ENCODE results near the gene SNRPA. TPM values are rescaled to one million over a fixed set of nuclear protein-coding genes. Genes with fewer than 3 reads are reported as not detected.
A peak's percentile ranks its signal among the peaks of the same experiment; 100 is the strongest.

SNRPA gene
- total and polyA plus RNA-seq, 2 of the 8 experiments (the other 6 are each of a cell fraction or from before 2014, with no cell fraction given) = 201 to 202 TPM

DNA sequence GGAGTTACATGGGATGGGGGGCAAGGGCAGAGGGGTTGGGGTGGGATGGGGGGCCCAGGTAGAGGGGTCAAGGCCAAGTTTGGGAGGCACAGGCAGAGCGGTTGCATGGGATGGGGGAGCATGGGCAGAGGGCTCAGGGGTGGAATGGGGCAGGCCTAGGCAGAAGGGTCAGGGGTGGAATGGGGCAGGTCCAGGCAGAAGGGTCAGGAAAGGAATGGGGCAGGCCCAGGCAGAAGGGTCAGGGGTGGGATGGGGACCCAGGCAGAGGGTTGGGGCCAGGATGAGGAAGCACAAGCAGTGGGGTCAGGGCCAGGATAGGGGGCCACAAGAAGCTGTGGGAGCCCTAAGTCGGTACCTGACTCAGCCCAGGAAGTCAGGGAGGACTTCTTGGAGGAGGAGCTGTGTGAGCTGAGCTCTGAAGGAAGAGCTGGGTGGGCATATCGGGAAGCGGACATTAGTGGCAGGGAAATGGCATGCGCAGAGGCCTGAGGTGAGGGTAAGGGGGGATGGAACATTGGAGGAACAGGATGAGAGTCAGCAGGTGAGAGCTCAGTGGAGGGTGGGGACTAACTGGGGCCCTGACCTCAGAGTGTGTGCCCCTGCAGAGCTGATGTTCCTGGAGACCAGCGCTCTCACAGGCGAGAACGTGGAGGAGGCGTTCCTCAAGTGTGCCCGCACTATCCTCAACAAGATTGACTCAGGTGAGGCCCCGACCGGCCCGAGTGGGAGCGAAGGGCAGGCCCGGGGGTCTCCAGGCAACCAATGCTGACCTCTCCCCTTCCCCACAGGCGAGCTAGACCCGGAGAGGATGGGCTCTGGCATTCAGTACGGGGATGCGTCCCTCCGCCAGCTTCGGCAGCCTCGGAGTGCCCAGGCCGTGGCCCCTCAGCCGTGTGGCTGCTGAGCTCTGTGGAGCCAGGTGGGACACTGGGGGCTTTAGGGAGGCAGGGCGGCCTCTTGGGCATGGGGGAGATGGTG is 35.3 kb downstream of the SNRPA start:
- Histone ChIP-seq H2BK15ac (ENCODE audit: low read length) (no peak overlapping the region), H4K20me1 (replicated peaks in 1 of 2; ENCODE audit: control insufficient read depth in 1 of 2, insufficient read depth in 2 of 2, low read length in 2 of 2) (no peaks in the 10 kb centered on the region), H3K18ac (ENCODE audit: extremely low read depth, low read length) (no peak overlapping the region), H3K4me1 (replicated peaks in 1 of 4; ENCODE audit: control insufficient read depth in 3 of 4, insufficient read depth in 4 of 4, low read length in 3 of 4) (no peaks in the 10 kb centered on the region), H3K79me1 (ENCODE audit: low read depth, low read length) (no peaks in the 10 kb centered on the region), H3K79me2 (ENCODE audit: control insufficient read depth in 1 of 2, insufficient read depth in 2 of 2, low read length in 2 of 2) (no peaks in the 10 kb centered on the region), H3K9ac (replicated peaks in 1 of 4; ENCODE audit: extremely low read depth in 1 of 4, low read depth in 3 of 4, low read length in 3 of 4) (peak overlapping the region in 1 of 4 experiments; percentile 28; a peak in 1 of 7 replicates), H2BK120ac (replicated peaks; ENCODE audit: low read depth, low read length) (no peak overlapping the region), H3K56ac (replicated peaks; ENCODE audit: insufficient read length, low read depth, low read length) (no peak overlapping the region), H3K4me2 (ENCODE audit: insufficient read depth in 1 of 2, low read depth in 2 of 2, low read length in 2 of 2) (no peak overlapping the region), H4K5ac (ENCODE audit: insufficient read length, low read depth, low read length) (no peak overlapping the region), H3K14ac (ENCODE audit: insufficient read length) (no peak overlapping the region), H3K36me3 (ENCODE audit: control insufficient read depth in 2 of 4, insufficient read depth in 4 of 4, low read length in 3 of 4) (no peaks in the 10 kb centered on the region; a peak in 1 of 8 replicates), H3K4ac (replicated peaks; ENCODE audit: insufficient read length, low read depth, low read length) (no peak overlapping the region), H2BK5ac (ENCODE audit: low read depth, low read length) (no peak overlapping the region), H3K27ac (ENCODE audit: low read depth, low read length) (no peak overlapping the region), H2AFZ (ENCODE audit: low read length) (no peak overlapping the region), H3K23me2 (ENCODE audit: low read depth, low read length) (no peaks in the 10 kb centered on the region), H3K4me3 (ENCODE audit: extremely low read depth in 1 of 4, insufficient read depth in 2 of 4, low read depth in 3 of 4, low read length in 4 of 4) (no peak overlapping the region), H2BK20ac (ENCODE audit: low read length) (no peak overlapping the region), H2BK12ac (ENCODE audit: low read depth, low read length) (no peak overlapping the region), H3K9me3 (ENCODE audit: insufficient read depth in 2 of 2, low read depth in 1 of 2, low read length in 1 of 2) (no peaks in the 10 kb centered on the region), H2AK5ac (ENCODE audit: low read depth, low read length) (no peak overlapping the region), H4K91ac (replicated peaks; ENCODE audit: insufficient read length, low read length) (no peak overlapping the region), H3K27me3 (replicated peaks in 1 of 4; ENCODE audit: control insufficient read depth in 3 of 4, extremely low read depth in 1 of 4, insufficient read depth in 3 of 4, low read length in 3 of 4) (no peaks in the 10 kb centered on the region), H3K23ac (ENCODE audit: insufficient read length) (no peak overlapping the region), H4K8ac (ENCODE audit: extremely low read depth, insufficient read depth, low read length) (peak overlapping the region; percentile 53; the same call in 1 of the 2 replicates)
- CTCF ChIA-PET (ENCODE audit: partially characterized antibody) = interaction anchor here (0.6 to 1.9 kb wide), 6 partner anchors 12 to 478 kb away, joined by 3 to 7 read pairs (median 5); partner anchors contain the start of gene EGLN2
- 91% methylated on average over 22 of the region's 25 CpGs; no CpG with 5 or more reads in 1 of the 2 experiments for WGBS, 2 experiments (ENCODE audit: extremely low coverage in 1 of 2, insufficient coverage in 1 of 2, insufficient read length in 1 of 2, insufficient replicate concordance in 2 of 2, low coverage in 1 of 2, low lambda C conversion rate in 2 of 2, missing lambda C conversion rate in 1 of 2)
- FAIRE-seq (no peak), DNase-seq (ENCODE audit: low read depth in 1 of 2, low spot score in 2 of 2) (no peak)
- POLR2A ChIA-PET (ENCODE audit: partially characterized antibody) = interaction anchor here (0.7 to 4.0 kb wide), 13 partner anchors 9 to 96 kb away, joined by 3 to 22 read pairs (median 5); partner anchors contain the start of genes ACTMAP, EGLN2, NUMBL and RAB4B
- TF ChIP-seq KDM4A (IDR thresholded peaks at IDR 0.05; ENCODE audit: low read depth, low read length, severe bottlenecking) (no peak), CHD1 (IDR thresholded peaks at IDR 0.05; ENCODE audit: low read depth, low read length) (no peak), RXRA (IDR thresholded peaks at IDR 0.05; ENCODE audit: insufficient read depth, low read depth, low read length) (no peak)

Measured in H1 (cell line).